Dendritic cell treated with granulocyte-macrophage colony-stimulating factor and Interleukin-4, amounts not matched to agents 40 ng/mL and 50 ng/mL, for 4 days (primary cell): ENCODE data around the gene EVA1A.

Experiments used
- H3K27ac Mint-ChIP-seq: one replicate; pipeline ENCODE4 v1.8.0; 2022; ENCODE audit warnings: mild to moderate bottlenecking, mixed read lengths
- H3K27me3 Mint-ChIP-seq: one replicate; pipeline ENCODE4 v1.8.0; 2022; ENCODE audit warnings: mild to moderate bottlenecking, mixed read lengths
- H3K36me3 Mint-ChIP-seq: one replicate; pipeline ENCODE4 v1.8.0; 2022; ENCODE audit warnings: low read depth, mixed read lengths
- H3K4me1 Mint-ChIP-seq: one replicate; pipeline ENCODE4 v1.8.0; 2022; ENCODE audit warnings: low read depth, mixed read lengths
- H3K4me3 Mint-ChIP-seq: one replicate; pipeline ENCODE4 v1.8.0; 2022; ENCODE audit warnings: mild to moderate bottlenecking, moderate library complexity, mixed read lengths
- H3K9me3 Mint-ChIP-seq: one replicate; pipeline ENCODE4 v1.8.0; 2022; ENCODE audit warnings: mixed read lengths
- intact Hi-C: fragments of 100-400 bp; cut with micrococcal nuclease; formaldehyde crosslinking; loops from one replicate; pipeline ENCODE4 v1.15.0; 2022

Gene EVA1A

DNA sequence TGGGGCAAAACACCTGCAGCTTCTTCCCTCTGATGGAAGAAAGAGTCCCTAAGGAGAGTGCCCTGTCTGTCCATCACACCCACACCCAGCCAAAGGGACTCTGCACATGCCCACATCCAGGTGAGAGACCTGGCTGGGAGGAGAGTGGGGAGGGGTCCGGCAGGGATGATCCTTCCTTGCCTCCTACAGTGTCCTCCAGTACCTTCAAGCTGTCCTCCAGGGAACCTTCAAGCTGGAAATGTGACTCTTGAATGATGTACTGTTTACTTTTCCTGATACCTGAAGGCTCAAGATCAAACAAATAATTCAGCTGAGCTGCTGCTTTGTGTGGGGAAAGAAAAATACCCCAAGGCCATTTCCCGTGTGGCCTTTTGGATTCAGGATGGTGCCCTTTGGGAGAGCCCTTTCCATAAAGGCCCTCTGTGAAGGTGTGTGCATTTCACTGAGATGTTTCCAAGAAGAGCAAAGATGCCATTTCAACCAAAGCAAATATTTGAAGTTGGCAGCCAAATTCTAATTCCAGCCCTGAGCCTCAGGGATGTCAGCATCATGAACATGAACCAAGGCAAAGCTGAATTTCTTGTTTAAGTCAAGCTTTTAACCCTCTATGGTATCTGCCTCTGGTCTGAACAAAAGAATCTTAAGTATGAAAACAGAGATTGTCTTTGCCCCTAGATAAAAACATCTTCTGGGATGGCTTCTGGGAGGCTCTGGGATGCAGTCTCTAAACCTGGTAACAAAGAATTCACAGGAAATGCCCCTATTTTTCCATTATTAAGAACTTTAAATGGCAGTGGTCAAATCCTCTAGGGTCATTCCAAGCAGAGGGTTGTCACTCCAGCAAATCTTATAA is 11.1 kb downstream of the EVA1A start:
- Mint-ChIP-seq H3K4me1 (no peaks in the 10 kb centered on the region), H3K9me3 (no peaks in the 10 kb centered on the region), H3K4me3 (no peak overlapping the region), H3K27ac (no peak overlapping the region), H3K27me3 (peaks cover 7% of the 10 kb centered on the region), H3K36me3 (no peaks in the 10 kb centered on the region)
- intact Hi-C loops: no loop called here

DNA sequence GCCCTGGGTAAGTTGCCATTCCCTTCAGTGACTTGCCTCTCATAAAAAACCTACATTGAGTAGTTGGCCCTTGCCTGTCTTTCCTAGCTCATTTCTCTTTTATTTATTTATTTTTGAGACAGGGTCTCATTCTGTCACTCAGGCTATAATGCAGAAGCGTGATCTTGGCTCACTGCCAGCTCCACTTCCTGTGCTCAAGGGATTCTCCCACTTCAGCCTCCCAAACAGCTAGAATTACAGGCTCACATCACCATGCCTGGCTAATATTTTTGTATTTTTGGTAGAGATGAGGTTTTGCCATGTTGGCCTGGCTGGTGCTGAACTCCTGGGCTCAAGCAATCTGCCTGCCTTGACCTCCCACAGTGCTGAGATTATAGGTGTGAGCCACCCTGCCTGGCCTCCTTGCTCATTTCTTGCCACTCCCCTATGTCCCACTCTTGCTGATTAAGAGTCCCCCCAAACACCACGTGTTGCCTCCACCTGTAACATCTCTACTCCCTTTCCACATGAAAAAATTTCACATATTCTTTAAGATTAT is 12.6 kb downstream of the EVA1A start:
- H3K9me3 Mint-ChIP-seq: no peaks in the 10 kb centered on the region
- no peaks in the 10 kb centered on the region for H3K4me1 Mint-ChIP-seq

DNA sequence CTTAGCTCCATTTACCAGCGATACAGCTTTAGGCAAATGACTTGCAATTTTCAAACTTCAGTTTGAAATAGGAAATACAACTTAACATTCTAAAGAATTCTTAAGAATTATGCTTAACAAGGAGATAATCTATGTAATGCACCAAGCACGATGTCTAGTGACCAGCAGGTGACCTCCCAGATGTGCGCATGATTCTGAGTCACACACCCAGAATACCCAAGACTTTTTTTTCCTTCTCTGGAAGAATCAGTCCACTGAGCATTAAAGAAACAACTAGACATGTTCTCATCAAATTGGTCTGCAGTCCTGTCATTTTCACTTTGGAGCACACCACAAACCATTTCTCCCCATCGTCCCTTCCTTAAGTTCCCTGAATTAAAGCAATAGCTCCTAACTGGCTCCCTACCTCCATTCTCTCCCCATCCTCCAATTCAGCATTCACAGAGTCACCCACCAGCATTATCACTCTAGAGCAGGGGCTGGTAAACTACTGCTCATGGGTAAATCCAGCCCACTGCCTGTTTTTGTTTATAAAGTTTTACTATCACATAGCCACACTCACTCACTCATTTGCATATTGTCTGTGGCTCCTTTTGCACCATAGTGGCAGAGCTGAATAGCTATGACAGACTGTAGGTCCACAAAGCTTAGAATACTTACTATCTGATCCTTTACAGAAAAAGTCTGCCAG is 13.2 kb downstream of the EVA1A start:
- Mint-ChIP-seq H3K9me3 (no peaks in the 10 kb centered on the region), H3K27me3 (peaks cover 5% of the 10 kb centered on the region)

More for the DNA sequence above, 12.6 kb downstream of the EVA1A start:
- Mint-ChIP-seq H3K4me3 (no peak overlapping the region), H3K27me3 (peaks cover 7% of the 10 kb centered on the region), H3K36me3 (no peaks in the 10 kb centered on the region), H3K27ac (no peak overlapping the region)
- intact Hi-C loops: no loop called here

GRCh38 chr2:75545922-75546321 is 14.8 kb downstream of the EVA1A start:
- Mint-ChIP-seq H3K27ac (no peak overlapping the region), H3K9me3 (no peaks in the 10 kb centered on the region)
- intact Hi-C loops: no loop called here

More for the DNA sequence above, 13.2 kb downstream of the EVA1A start:
- intact Hi-C loops: no loop called here
- Mint-ChIP-seq H3K36me3 (no peaks in the 10 kb centered on the region), H3K4me1 (no peaks in the 10 kb centered on the region), H3K4me3 (no peak overlapping the region), H3K27ac (no peak overlapping the region)

DNA sequence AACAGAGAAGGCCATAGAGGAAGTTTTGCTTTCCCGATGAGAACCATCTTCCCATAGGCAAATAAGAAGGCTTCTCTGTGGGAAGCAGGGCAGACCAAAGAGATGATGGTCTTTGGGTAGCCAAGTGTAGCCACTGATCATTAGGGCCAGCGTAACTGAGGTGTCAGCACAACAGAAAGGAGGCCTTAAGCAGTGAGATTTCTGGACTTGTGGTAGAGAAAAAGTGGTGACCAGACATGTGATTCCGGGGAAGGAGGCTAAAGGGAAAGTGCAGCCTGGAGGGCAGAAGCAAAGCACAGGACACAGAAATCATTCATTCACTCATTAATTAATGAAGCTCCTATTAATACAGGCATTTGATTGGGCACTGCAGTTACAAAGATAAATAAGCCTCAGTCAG is 15.4 kb downstream of the EVA1A start:
- peaks cover 2% of the 10 kb centered on the region for H3K27me3 Mint-ChIP-seq
- no peak overlapping the region for H3K4me3 Mint-ChIP-seq
- H3K27ac Mint-ChIP-seq: no peak overlapping the region
- H3K36me3 Mint-ChIP-seq: no peaks in the 10 kb centered on the region
- H3K4me1 Mint-ChIP-seq: no peaks in the 10 kb centered on the region
- H3K9me3 Mint-ChIP-seq: no peaks in the 10 kb centered on the region
- intact Hi-C loops: no loop called here

More at GRCh38 chr2:75545922-75546321, 14.8 kb downstream of the EVA1A start:
- peaks cover 2% of the 10 kb centered on the region for H3K27me3 Mint-ChIP-seq
- H3K4me1 Mint-ChIP-seq: no peaks in the 10 kb centered on the region
- no peaks in the 10 kb centered on the region for H3K36me3 Mint-ChIP-seq
- H3K4me3 Mint-ChIP-seq: no peak overlapping the region

DNA sequence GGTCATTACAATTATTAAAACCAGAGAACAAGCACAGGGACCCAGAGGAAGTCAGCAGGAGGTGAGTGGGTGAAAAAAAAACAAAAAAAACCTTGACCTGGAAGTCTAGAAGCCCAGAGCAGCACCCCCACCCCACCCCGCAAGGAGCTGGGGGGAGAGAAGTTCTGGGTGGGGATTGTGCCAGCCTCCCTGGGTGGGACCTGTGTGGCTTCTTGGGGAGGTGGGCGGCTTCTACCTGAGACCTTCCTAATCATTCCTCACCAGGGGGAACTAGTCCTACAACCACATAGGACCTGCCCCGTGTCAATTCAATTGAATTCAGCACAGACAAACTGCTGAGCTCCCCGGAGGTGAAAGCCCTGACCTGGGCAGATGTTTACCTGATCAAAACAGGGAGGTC is 17.3 kb downstream of the EVA1A start:
- H3K9me3 Mint-ChIP-seq: no peaks in the 10 kb centered on the region
- no peaks in the 10 kb centered on the region for H3K36me3 Mint-ChIP-seq
- peaks cover 2% of the 10 kb centered on the region for H3K27me3 Mint-ChIP-seq
- no peaks in the 10 kb centered on the region for H3K4me1 Mint-ChIP-seq
- H3K27ac Mint-ChIP-seq: no peak overlapping the region
- intact Hi-C loops: no loop called here
- no peak overlapping the region for H3K4me3 Mint-ChIP-seq

- intact Hi-C loops: no loop called here
These were observed 19.3 kb downstream of the EVA1A start for GRCh38 chr2:75541430-75541829.

GRCh38 chr2:75540994-75541393 is 19.7 kb downstream of the EVA1A start:
- no peaks in the 10 kb centered on the region for H3K4me1 Mint-ChIP-seq
- no peak overlapping the region for H3K4me3 Mint-ChIP-seq
- intact Hi-C loops: no loop called here
- H3K27ac Mint-ChIP-seq: no peak overlapping the region
- no peaks in the 10 kb centered on the region for H3K27me3 Mint-ChIP-seq
- H3K9me3 Mint-ChIP-seq: no peaks in the 10 kb centered on the region
- H3K36me3 Mint-ChIP-seq: no peaks in the 10 kb centered on the region

More at GRCh38 chr2:75541430-75541829, 19.3 kb downstream of the EVA1A start:
- no peaks in the 10 kb centered on the region for H3K36me3 Mint-ChIP-seq
- no peaks in the 10 kb centered on the region for H3K9me3 Mint-ChIP-seq
- H3K27ac Mint-ChIP-seq: no peak overlapping the region
- H3K4me1 Mint-ChIP-seq: no peaks in the 10 kb centered on the region
- H3K27me3 Mint-ChIP-seq: no peaks in the 10 kb centered on the region
- no peak overlapping the region for H3K4me3 Mint-ChIP-seq

DNA sequence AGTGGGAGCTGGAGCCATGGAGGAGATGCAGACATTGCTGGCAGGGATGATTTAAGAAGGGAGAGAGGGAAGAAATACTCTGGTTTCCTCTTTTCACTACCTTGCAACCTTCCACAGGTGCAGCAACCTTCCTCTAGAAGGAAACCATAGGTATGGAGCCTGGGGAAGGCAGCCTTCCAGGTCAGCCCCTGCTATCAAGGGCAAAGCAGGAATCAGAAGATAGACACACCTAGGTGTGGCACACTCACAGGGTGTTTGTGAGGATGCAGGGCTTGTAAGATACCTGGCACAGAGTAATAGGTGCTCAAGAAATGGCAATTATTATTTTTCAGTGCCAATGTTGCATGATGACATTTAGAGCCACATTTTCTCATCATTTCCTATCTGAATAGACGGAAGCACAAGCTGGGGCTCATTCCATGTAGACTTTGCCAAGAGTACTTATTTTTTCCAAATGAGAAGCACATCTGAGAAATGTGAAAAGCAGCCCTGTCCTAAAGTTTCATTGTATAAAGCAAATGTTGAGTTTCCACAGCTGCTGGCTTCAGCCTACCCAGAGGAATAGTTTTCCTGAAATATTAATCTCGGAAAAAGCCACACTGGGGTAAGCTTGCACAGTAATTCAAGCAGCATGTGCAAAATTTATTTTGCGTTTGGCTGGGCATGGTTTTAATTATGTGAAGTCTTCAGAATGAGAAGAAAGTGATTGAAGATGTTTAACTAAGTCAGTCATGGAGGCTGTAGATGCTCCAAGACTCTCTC is 20.6 kb downstream of the EVA1A start:
- intact Hi-C loops: no loop called here
- H3K27me3 Mint-ChIP-seq: no peaks in the 10 kb centered on the region
- no peaks in the 10 kb centered on the region for H3K9me3 Mint-ChIP-seq
- H3K4me1 Mint-ChIP-seq: no peaks in the 10 kb centered on the region
- no peak overlapping the region for H3K27ac Mint-ChIP-seq
- H3K36me3 Mint-ChIP-seq: no peaks in the 10 kb centered on the region
- no peak overlapping the region for H3K4me3 Mint-ChIP-seq

GRCh38 chr2:75538521-75539490 is 21.9 kb downstream of the EVA1A start:
- Mint-ChIP-seq H3K9me3 (no peaks in the 10 kb centered on the region), H3K4me1 (no peaks in the 10 kb centered on the region), H3K27ac (no peak overlapping the region), H3K27me3 (peaks cover 1% of the 10 kb centered on the region), H3K4me3 (no peak overlapping the region), H3K36me3 (no peaks in the 10 kb centered on the region)
- intact Hi-C loops: no loop called here

- H3K4me1 Mint-ChIP-seq: no peaks in the 10 kb centered on the region
- no peaks in the 10 kb centered on the region for H3K36me3 Mint-ChIP-seq
- intact Hi-C loops: no loop called here
- H3K9me3 Mint-ChIP-seq: no peaks in the 10 kb centered on the region
- peaks cover 1% of the 10 kb centered on the region for H3K27me3 Mint-ChIP-seq
- H3K27ac Mint-ChIP-seq: no peak overlapping the region
- no peak overlapping the region for H3K4me3 Mint-ChIP-seq
These were observed 23.1 kb downstream of the EVA1A start for GRCh38 chr2:75537658-75538057.

DNA sequence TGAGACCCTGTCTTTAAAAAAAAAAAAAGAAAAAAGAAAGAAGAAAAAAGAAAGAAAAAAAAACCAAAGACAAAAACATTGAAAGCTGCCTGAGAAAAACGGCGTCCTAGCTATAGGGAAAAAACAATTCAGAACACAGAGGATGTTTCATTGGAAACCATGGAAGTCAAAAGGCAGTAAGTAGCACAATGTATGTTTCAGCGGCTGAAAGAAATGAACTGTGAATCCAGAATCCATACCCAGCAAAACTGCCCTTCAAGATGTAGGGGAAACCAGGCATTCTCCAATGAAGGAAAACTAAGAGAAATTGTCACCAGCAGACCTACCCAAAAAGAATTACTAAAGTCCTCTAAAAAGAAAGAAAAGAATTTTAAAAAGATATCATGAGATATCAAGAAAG is 27.6 kb downstream of the EVA1A start:
- Mint-ChIP-seq H3K27ac (no peak overlapping the region), H3K27me3 (peaks cover 1% of the 10 kb centered on the region), H3K9me3 (no peaks in the 10 kb centered on the region), H3K36me3 (no peaks in the 10 kb centered on the region), H3K4me3 (no peak overlapping the region), H3K4me1 (no peaks in the 10 kb centered on the region)
- intact Hi-C loops: no loop called here

DNA sequence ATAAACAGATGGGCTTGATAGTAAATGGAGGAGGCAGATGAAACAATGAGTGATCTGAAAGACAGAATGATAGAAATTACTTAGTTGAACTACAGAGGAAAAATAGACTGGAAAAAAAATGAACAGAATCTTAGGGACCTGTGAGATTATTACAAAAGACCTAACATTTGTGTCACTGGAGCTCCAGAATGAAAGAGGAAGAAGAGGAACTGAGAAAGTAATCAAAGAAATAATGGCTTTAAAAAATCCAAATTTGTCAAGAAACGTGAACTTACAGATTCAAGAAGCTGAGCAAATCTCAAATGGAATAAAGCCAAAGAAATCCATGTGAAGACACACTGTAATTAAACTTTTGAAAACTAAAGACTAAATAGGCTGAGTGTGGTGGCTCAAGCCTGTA is 28.3 kb downstream of the EVA1A start:
- H3K27ac Mint-ChIP-seq: no peak overlapping the region
- no peak overlapping the region for H3K4me3 Mint-ChIP-seq
- peaks cover 1% of the 10 kb centered on the region for H3K27me3 Mint-ChIP-seq
- no peaks in the 10 kb centered on the region for H3K4me1 Mint-ChIP-seq
- H3K36me3 Mint-ChIP-seq: no peaks in the 10 kb centered on the region
- no peaks in the 10 kb centered on the region for H3K9me3 Mint-ChIP-seq
- intact Hi-C loops: no loop called here
